Vagina (tissue), 2 donors: ENCODE data around the gene ATP6V0E2.

Experiments used
- CTCF ChIP-seq, 3 experiments: fragments of 450-650 bp in 2 of 3; fragments of 200-600 bp in 1 of 3; sonication (generic) in 1 of 3; IDR thresholded peaks; one replicate each; pipeline ENCODE4 v1.5.1; 2017 to 2019; ENCODE audit warnings: antibody characterized with exemption in 3 of 3, mild to moderate bottlenecking in 2 of 3, moderate library complexity in 2 of 3
- POLR2A ChIP-seq, 2 donors: fragments of 450-650 bp; IDR thresholded peaks; one replicate each; pipeline ENCODE4 v1.6.1; 2017; ENCODE audit warnings: antibody characterized with exemption in 2 of 2, mild to moderate bottlenecking in 2 of 2, moderate library complexity in 2 of 2
- POLR2AphosphoS5 ChIP-seq, 2 donors: sonication (generic); formaldehyde crosslinking; IDR thresholded peaks; one replicate each; pipeline ENCODE4 v1.9.0; 2017; ENCODE audit warnings: antibody characterized with exemption in 2 of 2, mild to moderate bottlenecking in 2 of 2, low read depth in 1 of 2; ENCODE audit not compliant: insufficient read depth in 1 of 2

GRCh38 chr7:149862156-149862555 lies 11.6 kb upstream of the ATP6V0E2 start:
- no peak for TF ChIP-seq CTCF (IDR thresholded peaks at IDR 0.05)
- no peak for TF ChIP-seq POLR2AphosphoS5 (IDR thresholded peaks at IDR 0.05; ENCODE audit: insufficient read depth in 1 of 2, low read depth in 1 of 2)
- no peak for TF ChIP-seq POLR2A (IDR thresholded peaks at IDR 0.05)
